ENCODE data around the gene TM4SF20.

Gene TM4SF20

GRCh38 chr2:227317834-227318233 lies 61.3 kb downstream of the TM4SF20 start:
- no peak for DNase-seq

GRCh38 chr2:227313310-227313709 lies 65.8 kb downstream of the TM4SF20 start:
- DNase-seq, result no peak

GRCh38 chr2:227312579-227312978 lies 66.5 kb downstream of the TM4SF20 start:
- no peak for DNase-seq

Measured in activated CD4-positive, alpha-beta T cell treated with anti-CD3 and anti-CD28 coated beads, Interleukin-2, amount 50 U/mL, for 16 hours (primary cell).